ENCODE results near the gene FOXA3.

Gene FOXA3

DNA sequence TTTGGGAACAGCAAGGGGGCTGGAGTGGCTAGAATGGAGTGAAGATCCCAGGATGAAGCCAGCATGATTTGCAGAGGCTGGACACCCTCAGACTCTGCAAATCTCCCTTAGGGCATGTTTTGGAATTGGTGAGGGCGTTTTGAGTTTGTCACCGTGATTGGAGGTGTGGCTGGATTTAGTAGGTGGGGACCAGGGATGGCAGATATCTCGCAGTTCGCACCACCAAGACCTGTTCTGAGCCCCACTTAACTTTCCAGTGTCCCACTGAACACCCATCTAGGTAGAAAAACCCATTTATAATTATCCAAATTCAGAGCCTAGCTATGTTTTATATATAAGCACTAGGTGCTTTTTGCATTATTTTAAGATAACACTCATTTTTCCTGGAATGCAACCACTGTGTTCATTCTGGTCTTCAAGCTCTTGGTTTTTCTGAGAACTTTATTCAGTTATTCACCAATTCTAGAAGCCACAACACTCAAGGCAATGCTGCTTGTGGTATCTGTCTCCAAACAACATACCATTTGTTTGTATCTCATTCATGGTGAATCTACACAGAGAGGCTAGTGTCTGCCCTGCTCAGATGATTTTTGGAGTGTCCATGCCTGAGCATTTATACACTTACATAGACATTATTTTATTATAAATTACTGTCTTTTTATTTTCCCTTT lies 53.4 kb downstream of the FOXA3 start:
- DNase-seq (ENCODE audit: low read depth in 3 of 3, low spot score in 1 of 3) = no peak

DNA sequence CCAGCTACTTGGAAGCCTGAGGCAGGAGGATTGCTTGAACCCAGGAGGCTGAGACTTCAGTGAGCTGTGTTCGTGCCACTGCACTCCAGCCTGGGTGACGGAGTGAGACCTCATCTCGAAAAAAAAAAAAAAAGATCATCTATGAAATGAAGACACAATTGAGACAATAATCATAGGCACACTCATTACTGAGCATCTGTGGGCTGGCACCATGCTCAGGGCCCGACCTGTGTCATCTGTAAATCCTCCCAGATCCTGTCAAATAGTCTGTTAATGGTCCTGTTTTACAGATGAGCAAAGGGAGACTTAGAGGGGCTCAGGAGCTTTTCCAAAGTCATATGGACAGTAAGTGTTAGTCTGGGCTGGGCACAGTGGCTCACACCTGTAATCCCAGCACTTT lies 54.6 kb downstream of the FOXA3 start:
- no peak for DNase-seq (ENCODE audit: low read depth in 3 of 3, low spot score in 1 of 3)

DNA sequence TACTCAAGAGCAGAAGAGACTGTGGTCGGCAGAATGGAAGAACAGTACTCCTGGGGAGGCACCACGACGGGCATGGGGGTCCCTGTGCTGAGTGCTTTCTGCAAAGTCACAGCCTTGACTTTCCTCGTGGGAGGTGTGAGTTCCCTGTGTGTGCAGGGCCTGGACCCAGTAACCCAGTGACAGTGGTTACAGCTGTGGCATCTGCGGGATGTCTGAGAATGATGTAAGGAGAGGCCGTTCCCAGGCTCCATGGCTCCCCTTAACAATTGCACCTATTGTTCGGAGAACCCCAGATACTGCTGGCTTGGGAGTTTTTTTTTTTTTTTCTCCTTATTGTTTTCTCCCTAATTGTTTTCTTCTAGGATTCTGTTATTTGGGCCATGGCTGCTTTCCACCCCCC lies 55.6 kb downstream of the FOXA3 start:
- DNase-seq (ENCODE audit: low read depth in 3 of 3, low spot score in 1 of 3) = no peak

DNA sequence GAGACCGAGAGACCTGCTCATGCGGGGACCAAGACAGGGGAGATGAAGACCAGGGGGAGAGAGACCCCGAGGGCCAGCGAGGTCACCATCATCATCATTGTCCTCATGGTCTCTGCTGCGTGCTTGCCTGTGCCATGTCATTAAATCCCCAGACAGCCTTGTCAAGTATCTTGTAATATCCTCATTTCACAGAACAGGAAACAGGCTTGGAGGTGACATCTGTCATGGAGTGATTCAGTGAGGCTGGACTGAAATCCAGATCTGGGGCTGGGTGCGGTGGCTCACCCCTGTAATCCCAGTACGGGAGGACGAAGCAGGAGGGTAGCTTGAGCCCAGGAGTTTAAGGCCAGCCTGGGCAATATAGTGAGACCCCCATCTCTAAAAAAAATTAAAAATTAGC lies 56.3 kb downstream of the FOXA3 start:
- no peak for DNase-seq (ENCODE audit: low read depth in 3 of 3, low spot score in 1 of 3)

DNA sequence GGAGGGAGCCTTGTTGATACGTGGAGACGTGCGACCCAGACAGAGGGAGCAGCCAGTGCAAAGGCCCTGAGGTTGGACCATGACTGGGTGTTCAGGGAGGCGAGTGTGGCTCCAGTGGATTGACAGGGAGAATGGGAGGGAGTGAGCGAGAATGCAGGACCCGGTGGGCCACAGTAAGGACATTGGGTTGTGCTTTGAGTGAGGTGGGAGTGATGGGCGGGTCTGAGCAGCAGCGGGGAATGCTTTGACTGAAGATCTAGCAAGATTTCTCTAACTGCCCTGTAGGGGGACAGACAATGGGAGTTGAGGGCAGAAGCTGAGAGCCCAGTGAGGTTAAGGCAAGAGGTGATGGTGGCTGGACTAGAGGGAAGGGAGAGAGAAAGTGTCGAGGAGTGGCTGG lies 58.2 kb downstream of the FOXA3 start:
- no peak for DNase-seq (ENCODE audit: low read depth in 3 of 3, low spot score in 1 of 3)

All from stimulated activated CD4-positive, alpha-beta T cell treated with anti-CD3 and anti-CD28 coated beads, TNF-alpha, amount 100 ng/mL, for 1 hour (primary cell).